Effector CD8-positive, alpha-beta T cell (primary cell): ENCODE results near the gene CAPZB.

Source experiments
- DNase-seq: peaks from one replicate; lab custom pipeline; 2025; lab: John Stamatoyannopoulos, UW

CAPZB gene

DNA sequence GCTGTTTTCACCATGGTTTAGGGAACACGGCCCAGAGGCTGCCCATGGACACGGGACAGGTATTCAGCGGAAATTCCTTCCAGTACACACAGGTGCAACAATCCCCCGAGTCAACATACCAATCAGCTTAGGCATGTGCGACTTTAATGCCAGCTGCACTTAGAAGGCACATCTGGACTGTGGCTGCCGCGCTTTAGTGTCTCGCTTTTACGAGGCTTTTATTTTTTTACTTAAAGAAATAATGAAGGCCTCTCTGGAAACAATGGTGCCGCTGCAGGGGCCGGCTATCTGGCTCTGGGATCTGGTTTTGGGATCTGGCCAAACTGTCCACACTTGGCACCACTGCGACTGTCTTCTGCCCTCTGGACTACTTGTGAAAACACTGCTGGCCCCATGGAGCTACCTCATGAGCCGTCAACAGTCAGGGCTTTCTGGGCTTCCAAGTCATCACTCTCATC, 117.7 kb downstream of the CAPZB start:
- DNase-seq = no peak

DNA sequence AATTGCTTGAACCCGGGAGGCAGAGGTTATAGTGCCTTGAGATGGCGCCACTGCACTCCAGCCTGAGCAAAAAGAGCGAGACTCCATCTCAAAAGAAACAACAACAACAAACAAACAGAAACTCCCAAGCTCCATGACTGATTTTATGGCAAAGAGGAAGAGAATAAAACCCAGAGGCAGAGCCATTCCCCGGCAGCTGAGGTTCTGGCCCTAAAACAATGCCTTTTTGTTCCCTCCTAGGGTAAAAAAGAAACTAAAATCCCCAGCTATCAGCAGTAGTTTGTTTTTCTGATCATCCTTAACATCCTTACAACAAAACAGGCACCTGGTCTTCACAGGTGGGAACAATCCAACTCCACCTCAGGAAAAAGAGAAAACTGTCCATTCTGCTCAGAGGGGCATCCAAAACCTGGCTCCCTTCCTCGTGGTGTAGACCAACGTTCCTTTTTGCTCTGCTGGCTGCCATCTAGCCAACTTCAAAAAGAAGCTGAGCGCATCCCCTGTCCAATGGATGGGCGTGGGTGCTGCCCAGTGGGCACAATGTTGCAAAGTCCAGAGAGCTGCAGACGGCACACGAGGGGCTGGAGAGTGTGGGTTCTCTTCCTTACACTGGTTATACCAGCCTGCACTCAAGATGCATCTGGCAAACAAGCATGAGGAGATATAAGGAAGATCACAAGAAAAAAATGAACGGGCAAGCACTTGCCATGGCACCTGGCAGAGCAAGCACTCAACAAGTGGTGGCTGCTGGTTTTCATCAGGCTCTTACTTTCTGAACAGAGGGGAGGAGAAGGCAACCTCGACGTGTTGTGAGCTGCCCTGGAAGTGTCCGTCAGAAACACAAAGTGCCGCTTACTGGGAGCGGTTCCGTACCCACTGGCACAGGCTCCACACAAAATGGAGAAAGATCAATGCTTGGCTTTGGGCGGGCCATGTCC, 118.5 kb downstream of the CAPZB start:
- no peak for DNase-seq

DNA sequence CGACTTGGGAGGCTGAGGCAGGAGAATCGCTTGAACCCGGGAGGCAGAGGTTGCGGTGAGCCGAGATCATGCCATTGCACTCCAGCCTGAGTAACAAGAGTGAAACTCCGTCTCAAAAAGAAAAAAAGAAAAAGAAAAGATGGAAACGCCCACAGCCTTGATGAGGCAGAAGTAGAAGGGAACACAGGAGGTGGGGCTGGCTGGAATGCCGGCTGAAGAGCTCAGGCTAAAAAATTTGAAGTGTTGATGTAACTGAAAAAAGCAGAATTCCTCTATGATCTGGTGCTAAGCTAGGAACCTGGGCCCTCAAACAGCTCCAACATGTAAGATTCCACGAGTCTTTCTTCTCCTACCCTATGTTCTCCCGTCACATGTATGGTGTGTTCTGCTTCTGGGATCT, 119.6 kb downstream of the CAPZB start:
- no peak for DNase-seq

DNA sequence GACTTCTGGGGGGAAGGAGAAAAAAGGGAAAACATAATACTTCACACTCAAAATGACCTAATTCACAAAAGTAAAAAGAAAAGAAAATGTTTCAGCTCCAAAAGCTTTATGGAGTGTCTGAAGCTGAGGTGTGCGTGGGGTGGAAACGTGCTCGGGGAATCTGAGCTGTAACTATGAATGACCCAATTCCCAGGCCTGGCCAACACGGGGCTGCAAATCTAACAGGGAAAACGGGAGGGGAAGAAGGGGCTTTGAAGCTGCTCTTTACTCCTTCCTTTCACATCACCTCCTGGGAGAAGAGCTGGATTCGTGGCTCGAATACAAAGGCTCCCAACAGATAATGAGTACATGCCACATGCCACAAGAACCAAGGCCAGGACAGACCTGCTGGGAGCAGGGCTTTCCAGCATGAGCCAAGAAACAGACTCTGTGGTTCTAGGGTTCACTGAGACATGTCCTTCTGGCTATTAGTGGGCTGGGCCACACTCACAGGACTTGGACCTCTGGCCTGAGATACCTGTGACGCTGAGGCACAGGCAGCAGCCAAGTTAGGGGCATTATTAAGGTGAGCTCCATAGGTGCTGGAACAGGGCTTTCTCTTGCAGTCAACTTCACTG, 121.7 kb downstream of the CAPZB start:
- DNase-seq = no peak

DNA sequence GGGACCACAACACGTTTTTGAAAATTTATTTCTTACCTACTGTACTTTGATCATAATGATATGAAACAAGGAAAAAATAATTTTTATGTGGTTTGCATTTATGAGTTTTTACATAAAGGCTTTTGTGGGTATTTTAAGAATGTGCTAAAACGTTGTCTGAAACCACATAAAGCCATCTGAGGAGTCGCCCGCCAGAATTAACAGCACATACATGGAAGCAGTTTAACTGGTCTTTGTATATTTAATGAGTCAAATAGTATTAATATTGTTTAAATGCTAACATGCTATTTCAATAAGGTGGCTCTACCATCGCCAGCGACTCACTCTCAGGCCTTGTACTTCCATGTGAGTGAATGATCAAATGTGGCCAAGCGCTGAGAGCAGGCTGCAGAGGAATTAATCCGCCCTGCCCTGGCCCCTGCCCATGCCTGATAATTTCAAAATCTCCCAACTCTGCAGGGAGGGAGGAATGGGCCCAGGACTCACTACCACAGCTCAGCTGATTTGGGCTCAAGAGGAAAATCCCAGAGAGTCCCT, 123.7 kb downstream of the CAPZB start:
- no peak for DNase-seq

DNA sequence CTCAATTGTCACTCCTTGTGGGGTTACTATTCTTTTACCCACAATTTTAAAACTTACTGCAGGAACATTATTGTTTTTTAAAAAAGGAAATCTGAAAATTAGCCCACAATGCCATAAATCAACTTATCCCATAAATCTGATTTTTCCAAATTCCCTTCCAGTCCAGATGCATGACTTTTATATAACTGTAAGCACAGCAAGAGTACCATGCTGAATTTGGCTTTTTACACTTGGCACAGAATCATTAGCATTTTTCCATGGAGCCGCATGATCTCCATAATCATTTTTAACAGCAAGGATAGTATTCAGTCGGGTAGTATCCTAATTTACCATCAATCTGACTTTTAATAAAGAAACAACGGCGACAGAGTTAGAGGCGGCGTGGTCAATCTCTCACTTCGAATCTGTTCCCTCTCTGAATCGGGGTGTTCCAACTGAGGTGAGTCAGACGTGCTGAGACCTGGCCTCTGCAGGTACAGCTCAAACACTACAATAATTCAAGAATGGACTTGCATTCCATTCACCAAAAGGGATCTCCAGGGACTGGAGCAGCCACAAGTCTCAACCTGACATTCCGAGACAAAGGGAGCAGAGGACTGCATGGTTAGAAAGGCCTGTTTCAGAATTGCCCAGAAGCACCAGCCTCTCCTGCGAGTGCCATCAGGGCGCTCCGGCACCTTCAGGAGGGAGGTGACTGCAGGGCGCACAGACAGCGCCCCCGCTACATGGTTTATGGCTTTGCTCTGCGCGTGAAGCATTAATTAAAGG, 124.3 kb downstream of the CAPZB start:
- DNase-seq = no peak

DNA sequence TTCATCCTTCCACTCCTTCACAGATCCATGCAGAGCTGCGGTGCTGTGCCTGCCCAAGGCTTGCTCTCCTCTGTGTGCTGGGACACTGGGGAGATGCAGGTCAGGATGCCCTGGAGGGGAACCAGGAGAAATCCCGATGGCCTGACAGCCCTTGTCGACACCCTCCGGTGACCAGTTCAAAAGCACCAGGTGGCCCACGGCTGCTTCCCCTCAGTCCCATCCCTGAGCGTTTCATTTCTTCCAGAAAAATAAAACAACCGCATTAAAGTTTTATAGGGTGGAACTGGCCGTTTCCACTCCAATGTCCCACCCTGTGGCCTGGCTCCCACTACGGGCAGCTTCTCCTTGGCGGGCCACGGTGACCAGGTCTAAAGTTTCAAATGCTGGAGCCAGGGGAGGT, 124.9 kb downstream of the CAPZB start:
- no peak for DNase-seq

DNA sequence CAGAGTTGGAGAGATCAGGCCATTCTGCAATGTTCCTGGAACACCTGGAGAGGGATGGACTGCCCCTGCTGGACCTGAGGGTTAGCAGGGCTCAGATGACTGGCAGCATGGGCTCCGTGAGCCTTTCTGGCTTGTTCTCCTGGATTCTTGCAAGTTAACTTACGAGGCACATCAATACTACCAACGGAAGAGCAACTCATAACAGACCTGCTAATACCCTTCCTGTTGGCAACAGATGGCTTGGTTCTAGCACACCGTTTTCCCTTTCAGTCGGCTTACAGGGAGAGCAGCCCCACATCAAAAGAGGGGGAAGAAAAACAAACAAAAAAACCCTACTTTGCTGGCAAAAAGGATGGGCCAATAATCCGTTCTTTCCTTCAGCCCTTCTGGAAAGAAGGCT, 125.3 kb downstream of the CAPZB start:
- DNase-seq = no peak

DNA sequence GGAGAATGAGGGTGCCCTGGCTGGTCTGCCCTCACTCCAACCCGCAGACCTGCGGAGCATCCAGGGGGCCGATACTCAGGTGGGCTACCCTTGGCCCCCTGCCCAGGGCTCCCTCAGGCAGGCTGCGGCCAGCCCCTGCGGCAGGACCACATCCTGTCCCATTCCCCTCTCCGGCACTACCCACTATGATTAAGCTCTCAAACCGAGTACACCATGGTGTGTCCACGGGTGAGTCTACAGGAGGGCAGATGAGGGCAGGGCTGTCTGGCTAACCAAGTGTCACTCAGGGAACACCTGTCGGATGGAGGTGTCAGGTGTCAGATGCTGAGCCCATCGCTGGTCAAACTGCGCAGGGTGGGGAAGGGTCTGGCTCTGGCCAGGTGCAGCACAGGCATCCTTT, 126.0 kb downstream of the CAPZB start:
- no peak for DNase-seq

DNA sequence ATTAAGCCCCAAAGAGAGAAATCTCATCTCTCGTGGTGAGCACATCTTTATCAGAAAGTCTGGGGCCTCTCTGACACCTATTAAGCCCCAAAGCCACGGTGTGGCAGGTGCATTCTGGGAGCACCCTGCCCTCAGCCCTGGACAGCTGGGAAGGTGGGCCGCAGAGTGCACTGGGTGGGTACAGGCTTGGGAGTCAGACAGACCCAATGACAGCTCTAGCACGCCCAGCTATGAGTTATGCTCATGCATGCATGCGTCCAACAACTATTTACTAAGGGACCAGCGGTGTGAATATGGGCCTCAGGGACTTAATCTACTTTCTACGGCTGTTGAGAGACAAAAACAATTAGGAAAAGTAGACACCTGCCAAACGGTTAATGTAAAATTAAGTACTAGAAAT, 126.6 kb downstream of the CAPZB start:
- no peak for DNase-seq

DNA sequence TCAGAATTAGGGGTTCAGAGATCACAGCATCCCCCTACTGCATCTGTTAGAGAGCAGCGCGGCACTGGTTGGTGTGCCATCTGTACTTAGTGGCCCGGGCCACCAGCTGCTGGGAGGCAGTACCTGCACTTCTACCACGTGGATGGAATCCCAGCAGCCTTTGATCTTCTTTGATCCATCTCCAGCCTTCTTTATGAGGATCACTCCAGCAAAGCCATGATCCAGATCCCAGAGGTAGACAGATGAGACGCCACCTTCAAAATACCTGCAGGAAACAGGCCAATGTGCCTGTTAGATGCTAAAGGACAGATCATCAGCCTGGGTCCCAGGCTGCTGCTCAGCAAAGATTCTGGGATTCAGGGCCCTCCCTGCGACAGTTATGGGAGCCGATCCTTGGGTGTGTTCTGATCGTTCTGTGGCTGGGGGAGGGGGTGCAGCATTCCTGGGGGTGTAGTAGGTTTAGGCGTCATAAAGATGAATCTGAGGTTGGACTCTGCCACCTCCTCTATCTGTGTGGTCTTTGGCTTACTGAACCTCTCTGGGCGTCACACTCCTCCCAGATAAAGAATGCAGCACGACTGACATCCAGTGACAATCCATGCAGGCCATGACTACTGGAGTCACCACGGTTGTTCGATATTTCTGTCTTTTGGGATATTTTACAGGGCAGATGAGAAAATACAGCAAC, 127.9 kb downstream of the CAPZB start:
- no peak for DNase-seq

DNA sequence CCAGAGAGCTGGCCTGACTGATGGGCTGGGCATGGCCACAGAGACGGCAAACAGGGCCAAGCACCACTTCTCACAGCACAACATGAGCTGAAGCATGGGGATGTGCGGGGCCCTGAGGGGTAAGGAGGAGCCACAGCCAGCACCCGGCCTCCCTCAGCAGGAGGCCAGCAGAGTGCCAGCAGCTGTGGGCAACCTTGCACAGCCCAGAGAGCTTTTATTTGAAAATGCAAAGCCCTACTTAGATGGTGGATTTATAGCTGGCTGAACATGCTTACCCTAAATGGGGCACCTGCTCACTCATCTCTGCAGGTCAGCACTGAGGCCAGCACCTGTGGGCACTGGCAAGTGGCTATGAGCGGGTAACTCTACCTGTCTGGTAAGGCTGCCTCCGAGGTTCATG, 129.1 kb downstream of the CAPZB start:
- DNase-seq = no peak

DNA sequence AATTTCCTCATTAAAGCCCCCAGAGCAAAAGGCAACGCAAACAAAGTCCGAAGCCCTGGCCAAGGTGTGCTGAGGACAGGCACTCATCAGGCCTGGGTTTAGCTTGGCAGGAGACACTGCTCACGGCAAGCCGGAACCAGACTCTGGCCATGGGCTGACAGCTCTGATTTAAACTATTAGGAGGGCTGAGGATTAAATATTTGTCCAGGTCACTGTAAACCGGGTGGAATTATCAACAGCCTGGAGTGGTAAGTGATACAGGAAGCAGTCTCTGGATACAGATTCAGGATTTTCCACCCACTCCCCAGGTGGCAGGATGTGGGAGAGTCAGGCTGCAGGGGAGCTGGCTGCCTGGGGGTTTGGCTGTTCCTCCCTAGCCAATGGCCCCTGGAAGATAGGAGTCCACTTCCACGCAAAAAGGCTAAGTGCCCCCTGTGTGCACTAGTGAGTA, 130.8 kb downstream of the CAPZB start:
- DNase-seq = no peak

DNA sequence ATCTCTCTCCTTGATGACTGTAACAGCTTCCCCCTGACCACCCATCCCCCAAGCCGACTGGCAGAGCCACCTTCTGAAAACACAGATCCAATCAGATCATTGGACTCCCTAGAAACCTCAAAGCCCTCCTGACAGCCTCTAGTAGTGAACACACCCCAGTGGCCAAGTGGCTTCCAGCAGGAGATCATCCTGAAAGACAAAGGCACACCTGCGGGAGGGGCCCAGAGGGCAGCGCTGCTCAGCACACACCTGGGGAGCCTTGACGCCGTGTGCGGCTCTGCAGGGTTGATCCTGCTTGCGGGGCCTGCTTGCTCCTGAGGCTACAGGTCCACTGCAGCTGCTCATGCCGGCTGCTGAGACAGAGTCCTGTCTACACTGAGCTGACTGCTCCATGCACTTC, 131.7 kb downstream of the CAPZB start:
- DNase-seq = no peak

DNA sequence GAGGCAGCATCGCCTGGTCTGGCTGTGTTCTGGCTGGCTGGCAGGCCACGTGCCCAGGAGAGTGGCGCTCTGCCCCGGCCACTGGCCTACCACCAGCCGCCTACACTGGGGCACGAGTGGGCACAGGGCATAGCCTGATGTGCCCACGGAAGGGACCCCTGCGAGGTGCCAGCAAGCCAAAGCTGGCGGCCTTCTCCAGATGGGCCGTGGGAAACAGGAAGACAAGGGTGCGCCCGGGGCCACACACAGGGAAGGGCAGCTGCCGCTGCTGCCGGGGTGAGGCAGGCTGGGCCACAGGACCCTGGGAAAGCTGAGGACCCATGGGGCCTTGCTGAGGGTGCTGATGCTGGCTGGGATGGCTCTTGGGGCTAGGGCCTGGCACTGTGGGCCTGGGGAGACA, 132.5 kb downstream of the CAPZB start:
- no peak for DNase-seq

DNA sequence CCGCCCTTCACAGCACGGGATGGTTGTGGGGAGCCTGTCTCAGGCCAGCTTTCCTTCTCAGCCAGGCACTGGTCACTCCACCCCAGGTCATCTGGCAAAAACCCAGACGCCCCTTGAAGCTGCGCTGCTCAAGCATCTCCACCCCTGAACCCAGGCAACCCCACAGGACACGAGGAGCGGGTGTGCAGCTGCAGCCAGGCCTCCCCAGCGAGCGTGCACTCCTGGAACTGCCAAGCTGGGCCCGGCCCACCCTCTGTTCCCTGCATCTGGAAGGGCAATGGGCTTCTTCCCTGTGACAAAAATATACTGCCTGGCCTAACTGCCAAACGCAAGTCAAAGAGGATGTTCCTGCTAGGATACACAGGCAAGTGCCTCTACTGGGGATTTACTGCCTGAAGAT, 133.5 kb downstream of the CAPZB start:
- DNase-seq = no peak

DNA sequence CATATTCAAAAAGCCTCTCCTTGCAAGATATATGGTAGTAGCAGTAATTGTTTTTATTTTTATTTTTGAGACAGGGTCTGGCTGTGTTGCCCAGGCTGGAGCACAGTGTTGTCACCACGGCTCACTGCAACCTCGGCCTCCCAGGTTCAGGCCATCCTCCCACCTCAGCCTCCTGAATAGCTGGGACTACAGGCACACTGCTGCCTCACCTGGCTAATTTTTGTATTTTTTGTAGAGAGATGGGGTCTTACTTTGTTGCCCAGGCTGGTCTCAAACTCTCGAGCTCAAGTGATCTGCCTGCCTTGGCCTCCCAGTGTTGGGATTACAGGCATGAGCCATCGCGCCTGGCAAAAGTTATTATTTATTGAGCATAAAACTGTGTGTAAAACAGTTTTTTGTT, 134.8 kb downstream of the CAPZB start:
- DNase-seq = no peak

DNA sequence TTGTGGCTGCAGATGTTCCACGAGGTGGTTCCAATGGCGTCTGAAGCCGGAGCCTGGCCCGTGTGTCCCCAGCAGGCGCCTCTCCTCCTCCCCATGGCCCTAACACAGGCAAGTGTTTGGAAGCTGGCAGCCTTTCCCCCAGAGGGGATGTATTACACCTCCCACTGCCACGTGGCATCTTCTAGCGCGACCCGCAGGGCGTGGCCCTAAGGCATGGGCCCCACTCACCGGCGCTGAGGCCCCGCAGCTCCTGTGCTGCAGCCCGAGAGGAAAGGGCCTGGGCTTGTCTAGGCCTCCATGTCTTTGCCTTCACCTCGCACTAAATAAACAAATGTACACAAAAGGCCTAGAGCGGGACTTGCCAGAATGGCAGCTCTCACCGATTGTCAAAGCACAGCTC, 135.3 kb downstream of the CAPZB start:
- DNase-seq = no peak

DNA sequence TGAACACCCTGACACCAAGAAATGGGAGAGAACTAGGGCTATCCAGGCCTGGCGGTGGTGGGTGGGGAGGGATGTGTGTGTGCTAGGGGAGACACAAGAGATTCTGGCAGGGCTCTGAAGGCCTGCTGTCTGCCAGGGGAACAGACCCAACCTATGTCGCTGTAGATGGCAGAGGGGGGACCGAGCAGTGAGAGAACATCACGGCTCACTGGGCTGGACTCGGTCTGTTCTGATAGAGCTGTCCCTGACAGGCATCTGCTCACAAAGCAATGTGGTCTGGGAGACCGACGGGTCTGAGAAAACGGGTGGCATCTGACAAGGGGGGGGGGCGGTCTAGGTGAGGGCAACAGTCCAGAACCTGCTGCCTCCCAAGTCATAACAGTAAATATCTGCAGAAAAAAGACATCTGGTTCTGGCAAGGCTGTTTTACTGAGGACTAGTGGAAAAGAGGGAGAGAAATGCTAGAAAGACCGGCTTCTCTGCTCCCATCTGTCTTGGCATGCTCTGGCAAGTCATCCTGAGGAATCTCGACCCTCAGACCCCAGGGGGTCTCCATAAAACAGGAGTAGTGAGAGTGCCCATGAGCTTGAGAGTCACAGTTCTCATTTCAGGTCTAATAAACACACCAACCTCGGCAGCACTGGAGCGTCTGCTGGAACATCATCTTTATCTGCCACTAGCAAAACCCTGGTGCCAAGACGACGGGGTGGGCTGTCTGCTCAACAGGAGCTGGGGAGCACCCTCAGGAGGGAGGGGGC, 136.7 kb downstream of the CAPZB start:
- no peak for DNase-seq

DNA sequence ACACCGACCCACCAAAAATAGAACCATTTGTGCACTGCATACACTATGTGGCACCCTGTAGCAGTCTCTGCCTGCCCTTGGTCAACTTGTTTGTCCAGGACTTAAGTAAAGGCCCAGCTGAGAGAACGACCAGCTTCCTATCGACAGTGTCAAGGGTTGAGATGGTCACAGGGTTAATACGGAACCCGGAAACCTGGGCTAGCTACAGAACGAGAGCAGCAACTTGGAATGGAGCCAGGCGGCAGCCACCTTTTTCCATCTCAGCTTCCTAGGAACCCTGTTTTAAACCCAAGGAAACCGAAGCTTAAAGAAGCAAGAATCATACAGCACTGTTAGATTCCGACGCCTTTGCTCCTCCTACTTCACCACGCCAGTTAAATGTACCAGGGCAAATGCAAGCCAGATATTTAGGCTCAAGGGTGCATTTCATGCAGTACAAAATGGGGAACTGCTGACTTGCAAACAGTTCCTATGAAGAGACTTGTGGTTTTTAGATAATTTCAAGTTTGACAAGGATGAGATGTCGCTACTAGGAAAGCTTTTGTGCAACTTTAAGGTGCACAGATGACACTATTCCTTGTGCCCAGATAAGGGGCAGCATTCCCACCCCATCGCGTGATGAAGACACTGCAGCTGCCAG, 137.7 kb downstream of the CAPZB start:
- DNase-seq = no peak
